GM12892 (cell line): ENCODE data around the gene CDH20.

Source experiments
- POLR2AphosphoS5 ChIP-seq: IDR thresholded peaks from 2 replicates; pipeline ENCODE4 v1.6.1; 2011; ENCODE audit warnings: low read depth, low read length, control low read depth
- TAF1 ChIP-seq: IDR thresholded peaks from 2 replicates; pipeline ENCODE4 v1.6.1; 2011; ENCODE audit warnings: low read depth, mild to moderate bottlenecking, control low read depth, low read length, borderline replicate concordance

- no peak for TF ChIP-seq POLR2AphosphoS5
- no peak for TF ChIP-seq TAF1
Observed at GRCh38 chr18:61528961-61529360, 195.7 kb downstream of the CDH20 start.
